Heart left ventricle (tissue), 16 donors: ENCODE measurements around the gene RORC. TPM values are rescaled to one million over a fixed set of nuclear protein-coding genes. Genes with fewer than 3 reads are reported as not detected.

Experiments used
- ATAC-seq, 4 donors: fragments of 200-7000 bp; cut with Tn5 transposase; one replicate each; pipeline ENCODE4 v1.9.1; 2020 to 2022; ENCODE audit warnings: moderate library complexity in 4 of 4, mild to moderate bottlenecking in 3 of 4, moderate number of reproducible peaks in 1 of 4
- DNase-seq, 5 donors: peaks; one replicate each; pipeline ENCODE4 v3.0.0-alpha.2; 2020
- H3K27ac ChIP-seq, 12 donors: fragments of 200-600 bp; sonication (generic) in 4 of 12; one replicate each; pipeline versions ENCODE4 v1.5.0 to v1.8.0; 2016 to 2022; ENCODE audit warnings: mild to moderate bottlenecking in 2 of 12
- H3K27me3 ChIP-seq, 9 donors: fragments of 200-600 bp; sonication (generic) in 2 of 9; one replicate each; pipeline versions ENCODE4 v1.5.1 to v1.8.0; 2016 to 2022; ENCODE audit warnings: mild to moderate bottlenecking in 3 of 9
- H3K36me3 ChIP-seq, 9 donors: fragments of 200-600 bp; sonication (generic) in 2 of 9; one replicate each; pipeline versions ENCODE4 v1.5.0 to v1.8.0; 2018 to 2022; ENCODE audit warnings: mild to moderate bottlenecking in 2 of 9
- H3K4me1 ChIP-seq, 12 donors: fragments of 200-600 bp; sonication (generic) in 4 of 12; one replicate each; pipeline versions ENCODE4 v1.5.0 to v1.8.0; 2016 to 2022; ENCODE audit warnings: mild to moderate bottlenecking in 3 of 12
- H3K4me3 ChIP-seq, 12 donors: fragments of 200-600 bp; sonication (generic) in 4 of 12; one replicate each; pipeline versions ENCODE4 v1.5.0 to v1.8.0; 2017 to 2022; ENCODE audit warnings: mild to moderate bottlenecking in 9 of 12, moderate library complexity in 4 of 12
- H3K9me3 ChIP-seq, 12 donors: fragments of 200-600 bp; sonication (generic) in 4 of 12; one replicate each; pipeline versions ENCODE4 v1.5.0 to v1.8.0; 2016 to 2022; ENCODE audit warnings: mild to moderate bottlenecking in 1 of 12
- POLR2A ChIP-seq, 2 donors: fragments of 450-650 bp; IDR thresholded peaks; one replicate each; pipeline ENCODE4 v1.6.1; 2017; ENCODE audit warnings: antibody characterized with exemption in 2 of 2, mild to moderate bottlenecking in 2 of 2, moderate library complexity in 2 of 2
- WGBS, 4 donors: extraction: QIAGEN DNeasy Blood & Tissue Kit in 2 of 4; methylation state at CpG; one replicate each; pipeline versions ENCODE4 v1.1.5 to v1.1.7; 2013 to 2018; 5-methylcytosine and 5-hydroxymethylcytosine counted together
- intact Hi-C, 10 donors: fragments of 100-400 bp; cut with DNase I; formaldehyde crosslinking; loops; one replicate each; pipeline versions ENCODE4 v1.11.1 to v1.14.2; 2022
- polyA plus RNA-seq, 2 donors: library from polyadenylated mRNA; stranded (reverse); fragments of 200-250 nt; gene quantifications; one replicate each; pipeline ENCODE4 v1.2.3, GENCODE V29; 2013
- total RNA-seq, 9 donors: library from RNA; depleted of rRNA in 2 of 9; stranded (reverse); fragments of >200 nt in 2 of 9; fragmentation: NEBNext Ultra II Directional in 3 of 9; extraction: Animal tissue kit (Norgen Biotek cat#: 25700) in 3 of 9; gene quantifications; one replicate each; pipeline versions ENCODE4 v1.1.0 to v1.2.4, GENCODE V29; 2016 to 2023
- TF ChIP-seq, protein P1 (sequence below), 12 donors: fragments of 200-600 bp; sonication (generic) in 4 of 12; IDR thresholded peaks; one replicate each; pipeline versions ENCODE4 v1.5.0 to v1.8.0; 2018 to 2022; ENCODE audit warnings: antibody characterized with exemption in 12 of 12, mild to moderate bottlenecking in 5 of 12
- donor health status: ischemic (EF 13 %, LVEDD 7.1; RV severe dilation, severe dysfunction).
- donor health status: healthy with polysubstance abuse.
- donor health status: DM: no; HTN: yes; CAD: no.
- donor health status: DM: no; HTN: no; CAD: no.
- donor health status: ischemic (EF 25% LVEDD 6.9; RV normal size, moderate dysfunction).
- donor health status: ischemic (EF 25% LVEDD 5.7; RV mildly dilated, moderate dysfunction).
- donor health status: healthy.
- donor health status: DM: yes; HTN: yes; CAD: no.
- donor health status: ischemic (EF 35%, LVEDD 5.7; RV mildly dilated, moderate dysfunction).
- donor health status: nonischemic (EF 11% LVEDD 7.7; RV severe dilation, severe dysfunction).
- donor health status: DM: yes; HTN: yes; CAD: no.
- donor health status: PGD.
- donor health status: ischemic (EF 29% LVEDD 5.4; RV normal size, mild dysfunction).
- donor health status: nonischemic (EF 23%, LVEDD 6.1; RV moderate dilation, normal function).

RORC gene
- total and polyA plus RNA-seq, 11 donors, result 3.6 to 58.9 (median 11.8) TPM

DNA sequence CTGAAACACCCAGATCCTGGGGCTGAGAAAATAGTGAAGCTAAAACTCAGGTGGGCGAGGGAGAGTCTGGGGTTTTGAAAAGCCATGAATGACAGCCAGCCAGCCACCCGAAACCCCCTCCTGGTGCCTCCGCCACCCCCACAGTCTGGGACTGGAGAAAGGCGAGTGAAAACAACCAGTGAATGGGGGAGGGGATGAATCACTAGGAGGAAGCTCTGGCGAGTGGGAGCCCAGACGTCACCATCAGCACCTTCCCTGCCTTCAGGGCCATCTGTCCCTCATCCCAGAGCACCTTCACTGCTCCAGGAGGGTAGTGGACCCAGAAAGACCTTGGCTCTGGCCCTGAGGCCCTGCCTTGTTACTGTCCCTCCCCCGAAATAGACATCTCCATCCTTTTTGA, 9.2 kb downstream of the RORC start:
- Histone ChIP-seq H3K27ac (no peak overlapping the region), H3K27me3 (no peaks in the 10 kb centered on the region), H3K4me3 (no peak overlapping the region), H3K36me3 (no peaks in the 10 kb centered on the region), H3K9me3 (no peaks in the 10 kb centered on the region), H3K4me1 (peaks cover 0 to 20% (median 0%) of the 10 kb centered on the region in 12 donors)
- intact Hi-C loops, result no loop called here
- DNase-seq (no peak), ATAC-seq (no peak)
- WGBS, 4 donors, result 59 to 66% (median 63%) methylated on average over 7 of the region's 7 CpGs
- TF ChIP-seq POLR2A (IDR thresholded peaks at IDR 0.05), result no peak
- TF ChIP-seq, protein P1, sequence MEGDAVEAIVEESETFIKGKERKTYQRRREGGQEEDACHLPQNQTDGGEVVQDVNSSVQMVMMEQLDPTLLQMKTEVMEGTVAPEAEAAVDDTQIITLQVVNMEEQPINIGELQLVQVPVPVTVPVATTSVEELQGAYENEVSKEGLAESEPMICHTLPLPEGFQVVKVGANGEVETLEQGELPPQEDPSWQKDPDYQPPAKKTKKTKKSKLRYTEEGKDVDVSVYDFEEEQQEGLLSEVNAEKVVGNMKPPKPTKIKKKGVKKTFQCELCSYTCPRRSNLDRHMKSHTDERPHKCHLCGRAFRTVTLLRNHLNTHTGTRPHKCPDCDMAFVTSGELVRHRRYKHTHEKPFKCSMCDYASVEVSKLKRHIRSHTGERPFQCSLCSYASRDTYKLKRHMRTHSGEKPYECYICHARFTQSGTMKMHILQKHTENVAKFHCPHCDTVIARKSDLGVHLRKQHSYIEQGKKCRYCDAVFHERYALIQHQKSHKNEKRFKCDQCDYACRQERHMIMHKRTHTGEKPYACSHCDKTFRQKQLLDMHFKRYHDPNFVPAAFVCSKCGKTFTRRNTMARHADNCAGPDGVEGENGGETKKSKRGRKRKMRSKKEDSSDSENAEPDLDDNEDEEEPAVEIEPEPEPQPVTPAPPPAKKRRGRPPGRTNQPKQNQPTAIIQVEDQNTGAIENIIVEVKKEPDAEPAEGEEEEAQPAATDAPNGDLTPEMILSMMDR (IDR thresholded peaks at IDR 0.05), result no peak

DNA sequence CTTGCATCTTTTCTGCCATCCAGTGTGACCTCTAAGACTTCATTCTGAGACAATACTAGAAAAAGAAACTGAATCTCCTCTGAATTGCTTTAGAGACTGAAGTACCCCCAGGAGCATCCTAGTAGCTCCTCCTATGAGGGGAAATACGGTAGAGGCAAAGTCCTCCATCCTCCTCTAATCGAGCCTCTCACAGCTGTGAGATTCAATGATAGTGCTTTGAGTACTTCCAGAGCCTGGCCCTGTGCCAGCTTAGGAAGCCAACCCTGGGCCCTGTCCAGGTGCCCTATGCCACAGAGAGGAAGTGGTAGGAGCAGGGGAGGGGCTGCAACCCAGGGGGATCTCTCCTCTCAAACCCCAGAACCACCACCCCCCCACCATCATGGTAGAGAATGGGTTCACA, 10.7 kb downstream of the RORC start:
- no peak overlapping the region for H3K4me3 ChIP-seq
- no peak overlapping the region for H3K27ac ChIP-seq
- DNase-seq (no peak), ATAC-seq (peak in 1 of 4 donors; percentile 28)
- intact Hi-C loops, result no loop called here
- H3K4me1 ChIP-seq, result peaks cover 0 to 17% (median 0%) of the 10 kb centered on the region in 12 donors
- TF ChIP-seq POLR2A (IDR thresholded peaks at IDR 0.05), result no peak
- TF ChIP-seq, protein P1 (IDR thresholded peaks at IDR 0.05), result no peak
- H3K27me3 ChIP-seq, result no peaks in the 10 kb centered on the region
- peaks cover 0 to 4% (median 0%) of the 10 kb centered on the region in 9 donors for H3K36me3 ChIP-seq
- H3K9me3 ChIP-seq, result no peaks in the 10 kb centered on the region
- WGBS, 4 donors, result 4 to 9% (median 6%) methylated on average over 2 of the region's 2 CpGs

DNA sequence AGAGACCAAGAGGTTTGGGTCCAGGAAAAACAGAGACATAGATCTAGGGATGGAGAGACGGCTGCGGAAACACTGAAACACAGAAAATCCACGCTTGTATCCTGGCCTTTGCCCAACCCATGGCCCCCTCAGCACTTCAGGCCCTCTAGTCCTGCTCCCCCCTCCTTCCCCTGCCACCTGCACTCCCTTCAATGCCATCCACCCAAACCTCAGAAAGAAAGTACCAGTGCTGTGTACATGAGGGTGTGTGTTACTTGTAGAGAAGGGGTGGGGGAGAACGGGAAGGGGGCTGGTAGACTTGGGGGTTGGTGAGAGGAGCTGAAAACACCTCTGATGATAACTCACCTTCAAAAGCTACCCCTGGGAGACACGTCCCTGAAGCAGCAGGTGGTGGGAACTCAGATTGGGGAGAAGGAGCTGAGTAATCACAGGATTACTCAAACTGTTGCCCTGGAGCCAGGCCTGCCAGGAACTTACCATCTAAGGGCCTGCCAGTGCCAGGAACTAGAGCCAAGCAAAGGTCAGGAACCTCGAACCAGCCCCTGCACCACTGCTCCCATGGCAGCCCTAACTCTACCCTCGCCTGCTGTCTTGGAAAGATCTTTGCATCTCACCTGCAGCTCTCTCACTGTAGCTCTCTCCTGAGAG, 11.5 kb downstream of the RORC start:
- ATAC-seq (peak in 2 of 4 donors; percentile 25 to 45), DNase-seq (no peak)
- H3K27me3 ChIP-seq, result no peaks in the 10 kb centered on the region
- 64 to 81% (median 79%) methylated on average over 7 of the region's 7 CpGs for WGBS, 4 donors
- no peak overlapping the region for H3K27ac ChIP-seq
- no peak overlapping the region for H3K4me3 ChIP-seq
- H3K9me3 ChIP-seq, result no peaks in the 10 kb centered on the region
- intact Hi-C loops, result no loop called here
- peaks cover 0 to 13% (median 0%) of the 10 kb centered on the region in 12 donors for H3K4me1 ChIP-seq
- peaks cover 0 to 9% (median 0%) of the 10 kb centered on the region in 9 donors for H3K36me3 ChIP-seq
- no peak for TF ChIP-seq POLR2A (IDR thresholded peaks at IDR 0.05)
- TF ChIP-seq, protein P1 (IDR thresholded peaks at IDR 0.05), result no peak

DNA sequence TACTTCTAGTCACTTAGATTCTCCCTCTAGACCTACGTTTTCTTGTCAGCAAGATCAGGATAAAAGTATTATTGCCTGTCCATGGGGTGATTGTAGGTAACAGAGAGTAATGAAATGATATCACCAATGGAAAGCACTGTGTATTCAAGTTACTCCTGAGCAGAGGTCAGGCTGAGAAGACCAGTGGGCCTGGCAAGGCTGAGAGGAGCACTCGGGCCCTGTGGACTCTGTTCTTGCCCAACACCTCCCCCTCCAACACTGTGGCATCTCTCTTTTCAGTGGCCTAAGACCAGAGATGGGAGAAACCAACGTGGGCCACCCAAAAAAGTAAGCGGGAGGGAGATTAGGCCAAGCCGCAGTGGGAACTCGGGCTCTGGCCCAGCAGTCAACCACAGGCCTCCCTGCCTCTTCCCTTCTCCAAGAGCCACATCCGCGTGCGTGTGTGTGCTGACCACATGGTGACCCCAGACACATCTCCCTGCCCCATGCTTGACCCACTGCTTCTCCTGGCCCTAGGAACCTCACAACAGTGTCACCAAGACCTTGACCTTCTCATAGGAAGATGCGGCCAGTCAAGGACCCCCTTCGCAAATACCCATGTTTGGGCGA, 12.3 kb downstream of the RORC start:
- H3K36me3 ChIP-seq, result peaks cover 0 to 11% (median 0%) of the 10 kb centered on the region in 9 donors
- no peaks in the 10 kb centered on the region for H3K9me3 ChIP-seq
- no peak for DNase-seq
- peaks cover 0 to 13% (median 0%) of the 10 kb centered on the region in 12 donors for H3K4me1 ChIP-seq
- H3K27ac ChIP-seq, result no peak overlapping the region
- no peaks in the 10 kb centered on the region for H3K27me3 ChIP-seq
- 85 to 90% (median 87%) methylated on average over 7 to 12 of the region's 12 CpGs for WGBS, 4 donors
- intact Hi-C loops, result no loop called here
- H3K4me3 ChIP-seq, result no peak overlapping the region
- ATAC-seq, result no peak
- TF ChIP-seq, protein P1 (IDR thresholded peaks at IDR 0.05), result no peak
- no peak for TF ChIP-seq POLR2A (IDR thresholded peaks at IDR 0.05)
